GM18499 (cell line): Measurements from ENCODE around the gene ANKRD2.

Experiments
- ATAC-seq: cut with Tn5 transposase; IDR thresholded peaks from one replicate; pipeline ENCODE4 v1.9.1; 2021; ENCODE audit warnings: moderate number of reproducible peaks; ENCODE audit not compliant: insufficient read depth, unreplicated experiment

The ANKRD2 gene

DNA sequence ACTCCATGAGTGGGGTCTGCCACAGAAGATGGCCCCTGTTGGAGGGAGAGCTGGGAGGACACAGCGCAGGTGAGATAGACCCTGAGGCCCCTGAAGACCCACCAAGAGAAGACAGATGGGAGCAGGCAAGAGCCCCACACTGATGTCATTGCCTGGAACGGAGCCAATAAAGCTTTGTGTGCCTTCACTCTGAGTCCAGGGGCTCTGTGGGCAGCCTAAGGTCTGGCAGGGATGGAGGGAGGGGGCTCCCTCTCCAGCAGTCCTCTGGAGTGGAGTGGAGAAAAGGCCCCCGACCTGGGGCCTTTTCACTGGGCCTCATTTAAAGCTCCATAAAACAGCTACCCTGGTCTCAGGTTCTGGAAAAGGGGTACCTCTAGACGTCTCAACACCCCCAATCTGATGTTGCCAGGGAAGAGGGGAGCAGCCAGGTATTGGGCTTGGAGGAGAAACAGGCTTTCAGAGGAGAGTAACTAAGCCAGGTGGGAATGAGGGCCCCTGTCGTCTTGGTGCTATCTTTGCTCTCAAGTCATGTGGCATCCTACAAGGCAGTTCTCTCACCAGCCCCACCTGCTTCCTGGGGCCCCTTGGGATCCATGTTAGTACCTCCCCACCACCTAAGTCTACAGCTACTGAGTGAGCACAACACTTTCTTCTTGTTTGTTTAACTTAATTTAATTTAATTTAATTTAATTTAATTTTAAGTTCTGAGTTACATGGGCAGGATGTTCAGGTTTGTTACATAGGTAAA, 18.3 kb downstream of the ANKRD2 start:
- ATAC-seq = no peak

DNA sequence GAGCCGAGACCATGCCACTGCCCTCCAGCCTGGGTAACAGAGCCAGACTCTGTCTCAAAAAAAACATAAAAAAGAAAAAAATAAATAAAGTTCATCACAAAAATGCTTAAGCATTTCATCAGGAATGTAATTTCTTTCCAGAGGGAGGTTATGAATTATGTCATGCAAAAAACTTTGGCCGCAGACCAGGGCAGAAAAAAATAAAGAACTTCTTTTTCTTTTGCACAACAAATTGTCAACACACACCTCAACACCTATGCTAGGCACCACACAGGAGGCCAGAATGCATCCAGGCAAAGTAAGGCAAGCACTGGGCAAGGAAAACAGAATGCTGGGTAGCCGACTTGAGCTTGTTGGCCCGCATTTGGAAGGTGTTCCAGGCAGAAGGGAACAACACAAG, 20.8 kb downstream of the ANKRD2 start:
- no peak for ATAC-seq

DNA sequence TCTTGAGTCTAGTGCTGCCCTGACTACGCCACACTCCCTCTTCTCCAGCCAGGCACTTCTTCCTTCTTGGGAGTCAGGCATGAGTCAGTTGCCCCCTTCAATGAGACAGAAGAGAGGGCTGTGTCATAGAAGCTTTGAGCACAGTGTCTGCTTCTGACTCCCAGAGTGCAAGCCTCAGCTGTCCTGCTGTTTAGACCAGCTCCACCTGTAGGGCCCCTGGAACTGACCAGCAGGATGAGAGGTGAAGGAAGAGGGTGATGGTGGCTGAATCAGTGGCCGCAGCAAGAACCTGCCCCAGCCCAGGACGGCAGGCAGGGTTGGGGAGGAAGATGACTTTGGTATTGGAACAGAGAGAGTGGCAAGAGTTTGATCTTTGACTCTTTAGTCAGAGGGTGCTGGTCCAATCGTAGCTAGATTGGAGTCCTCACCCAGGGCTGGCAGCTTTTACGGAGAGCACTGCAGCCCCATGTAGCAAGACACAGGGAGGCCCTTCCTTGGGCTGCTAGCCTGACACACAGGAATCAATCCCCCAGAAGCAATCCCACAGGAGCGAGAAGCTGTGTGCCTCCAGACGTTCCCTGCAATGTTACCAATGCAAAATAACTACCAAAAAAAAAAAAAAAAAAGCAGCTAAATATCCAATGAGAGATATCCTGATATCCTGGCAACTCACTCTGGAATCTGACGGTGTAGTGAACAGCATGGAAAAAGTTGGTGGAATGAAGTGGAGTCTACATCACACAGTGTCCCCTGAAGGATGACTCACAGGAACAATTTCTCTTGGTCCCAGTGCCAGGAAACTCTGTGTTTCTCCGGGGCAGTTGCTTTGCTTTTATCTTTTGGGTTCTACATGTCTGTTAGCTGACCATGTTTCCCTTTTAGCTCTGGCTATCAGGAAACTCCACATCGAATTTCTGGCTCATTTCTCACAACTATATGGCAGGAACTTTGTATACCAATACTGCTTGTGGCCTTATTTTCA, 23.8 kb downstream of the ANKRD2 start:
- ATAC-seq = no peak

DNA sequence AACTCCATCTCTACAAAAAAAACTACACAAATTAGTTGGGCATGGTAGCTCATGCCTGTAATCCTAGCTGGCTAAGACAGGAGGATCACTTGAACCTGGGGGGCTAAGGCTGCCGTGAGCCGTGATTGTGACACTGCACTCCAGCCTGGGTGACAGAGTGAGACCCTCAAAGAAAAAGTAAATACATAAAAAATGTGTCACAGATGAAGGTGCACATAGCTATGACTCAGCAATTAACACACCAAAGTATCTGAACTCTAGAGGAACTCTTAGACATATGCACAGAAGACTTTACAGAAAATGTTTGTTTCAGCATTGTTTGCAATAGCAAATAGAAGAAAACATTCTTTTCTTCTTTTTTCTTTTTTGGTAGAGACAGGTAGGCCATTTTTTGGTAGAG, 25.2 kb downstream of the ANKRD2 start:
- no peak for ATAC-seq

DNA sequence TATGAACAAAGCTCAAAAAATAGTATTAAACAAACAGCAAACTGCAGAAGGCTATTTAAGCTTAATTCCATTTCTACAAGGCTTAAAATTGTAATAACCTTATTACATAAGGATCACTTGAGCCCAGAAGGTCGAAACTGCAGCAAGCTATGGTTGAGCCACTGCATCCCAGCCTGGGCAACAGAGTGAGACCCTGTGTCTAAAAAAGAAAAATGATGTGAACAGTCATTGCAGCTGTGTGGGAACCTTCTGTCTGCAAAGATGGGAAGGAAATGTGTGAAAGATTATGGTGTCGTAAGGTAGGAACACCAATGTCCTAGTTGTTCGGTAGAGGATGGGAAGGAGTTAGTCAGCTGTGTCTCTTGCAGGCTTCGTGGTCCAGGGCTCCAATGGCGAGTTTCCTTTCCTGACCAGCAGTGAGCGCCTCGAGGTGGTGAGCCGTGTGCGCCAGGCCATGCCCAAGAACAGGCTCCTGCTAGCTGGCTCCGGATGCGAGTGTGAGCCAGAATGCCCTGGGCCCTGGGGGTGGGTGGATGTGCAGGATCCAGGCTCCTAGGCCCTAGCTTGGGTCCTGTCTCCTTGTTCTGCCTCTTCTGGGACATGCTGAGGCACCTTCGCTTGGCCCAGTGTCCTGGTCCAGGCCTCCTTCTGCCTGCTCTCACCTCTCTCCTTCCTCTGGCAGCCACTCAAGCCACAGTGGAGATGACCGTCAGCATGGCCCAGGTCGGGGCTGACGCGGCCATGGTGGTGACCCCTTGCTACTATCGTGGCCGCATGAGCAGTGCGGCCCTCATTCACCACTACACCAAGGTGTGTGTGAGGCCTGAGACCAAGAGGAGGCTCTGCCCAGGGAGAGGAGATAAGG, 26.1 kb downstream of the ANKRD2 start:
- no peak for ATAC-seq

DNA sequence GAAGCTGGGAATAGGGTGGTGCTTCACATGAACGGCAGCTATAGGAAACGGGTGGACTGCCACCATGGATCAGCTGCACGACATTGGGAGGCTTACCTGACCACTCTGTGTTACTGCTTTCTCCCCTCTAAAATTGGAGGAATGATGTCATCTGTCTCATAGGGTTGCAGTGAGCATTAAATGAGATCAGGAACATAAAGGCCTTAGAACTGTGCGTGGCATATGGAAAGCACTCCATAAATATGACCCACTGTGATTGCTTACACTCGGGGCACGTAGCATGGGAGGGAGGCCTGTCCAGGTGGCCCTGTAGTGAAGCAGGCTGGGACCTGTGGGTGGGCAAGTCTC, 26.7 kb downstream of the ANKRD2 start:
- no peak for ATAC-seq

DNA sequence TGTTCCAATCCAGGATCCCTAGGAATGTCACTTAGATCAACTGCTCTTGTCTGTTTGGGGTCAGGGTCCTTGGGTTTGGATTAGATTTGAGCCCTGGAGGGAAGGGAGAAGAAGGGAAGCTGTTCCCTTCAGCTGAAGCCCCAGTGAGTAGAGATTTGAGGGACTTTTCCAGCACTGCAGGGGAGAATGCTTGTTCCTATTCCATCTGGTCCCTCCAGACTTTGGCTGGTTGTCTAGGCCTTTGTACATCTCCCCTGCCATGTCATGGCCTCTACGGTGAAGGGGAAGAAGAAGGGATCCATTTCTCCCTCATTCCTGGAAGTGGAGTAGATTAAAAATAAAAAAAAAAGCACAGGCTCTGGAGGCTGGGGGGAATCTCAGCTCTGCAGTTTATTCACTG, 28.0 kb downstream of the ANKRD2 start:
- no peak for ATAC-seq

DNA sequence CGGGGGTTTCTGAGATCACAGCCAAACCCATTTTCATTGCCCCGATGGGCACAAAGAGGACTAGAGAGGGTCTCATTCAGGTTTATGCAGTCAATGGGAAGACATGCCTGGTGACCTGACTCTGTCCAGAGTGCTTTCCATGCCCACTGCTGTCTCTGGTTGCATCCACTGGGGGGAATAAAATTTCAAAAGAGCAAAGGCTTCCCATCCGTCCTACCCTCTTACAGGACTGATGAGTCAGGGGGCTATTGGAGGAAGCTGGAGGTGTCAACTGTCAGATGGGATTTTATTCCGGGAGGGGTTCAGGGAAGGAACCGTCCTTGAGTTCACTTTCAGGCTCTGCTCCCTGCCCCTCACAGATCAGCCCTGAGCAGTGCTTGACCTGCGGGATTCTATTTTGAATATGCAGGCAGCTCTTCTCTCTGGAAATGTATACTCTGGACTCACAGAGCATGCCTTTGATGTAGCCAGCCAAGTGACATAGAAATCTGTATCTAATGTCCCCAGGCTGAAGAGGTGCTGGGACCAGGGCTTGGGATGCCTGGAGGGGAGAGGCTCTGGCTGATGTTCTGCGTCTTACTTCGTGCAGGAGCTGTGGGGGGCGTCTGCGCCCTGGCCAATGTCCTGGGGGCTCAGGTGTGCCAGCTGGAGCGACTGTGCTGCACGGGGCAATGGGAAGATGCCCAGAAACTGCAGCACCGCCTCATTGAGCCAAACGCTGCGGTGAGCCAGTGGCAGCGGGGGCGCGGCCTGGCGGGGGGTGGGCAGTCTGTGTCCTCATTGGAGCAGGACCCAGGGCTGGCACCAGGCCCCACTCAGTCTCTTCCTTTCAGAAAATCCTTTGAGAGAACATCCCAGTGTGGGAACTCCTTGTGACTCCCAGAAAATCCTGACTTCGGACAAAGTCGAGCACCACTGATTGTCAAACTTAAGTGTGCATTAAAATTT, 29.0 kb downstream of the ANKRD2 start:
- no peak for ATAC-seq

DNA sequence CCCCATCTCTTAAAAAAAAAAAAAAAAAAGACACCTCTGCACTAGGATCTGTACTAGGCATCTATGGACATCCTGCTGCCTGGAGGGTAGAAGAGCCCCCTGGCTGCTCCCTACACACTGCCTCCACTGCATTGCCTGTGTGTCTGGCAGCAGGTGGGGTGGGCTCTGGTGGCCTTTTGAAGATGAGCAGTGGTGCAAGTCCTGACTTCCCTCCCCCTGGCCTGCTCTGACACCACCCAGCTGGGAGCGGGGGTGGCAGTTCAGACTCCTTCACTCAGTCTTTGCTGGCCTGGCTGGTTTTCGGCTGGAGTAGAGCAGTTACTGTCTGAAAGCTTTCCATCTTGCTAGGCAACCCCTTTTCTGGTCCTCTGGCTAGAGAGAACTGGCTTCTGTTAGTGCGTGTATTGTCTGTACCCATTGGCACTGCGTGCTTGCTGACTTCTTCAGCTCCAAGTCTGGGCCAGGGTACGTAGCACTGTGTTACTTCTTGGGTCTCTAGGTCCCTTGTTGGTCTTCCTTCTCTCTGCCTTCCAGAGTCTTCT, 34.6 kb downstream of the ANKRD2 start:
- no peak for ATAC-seq

DNA sequence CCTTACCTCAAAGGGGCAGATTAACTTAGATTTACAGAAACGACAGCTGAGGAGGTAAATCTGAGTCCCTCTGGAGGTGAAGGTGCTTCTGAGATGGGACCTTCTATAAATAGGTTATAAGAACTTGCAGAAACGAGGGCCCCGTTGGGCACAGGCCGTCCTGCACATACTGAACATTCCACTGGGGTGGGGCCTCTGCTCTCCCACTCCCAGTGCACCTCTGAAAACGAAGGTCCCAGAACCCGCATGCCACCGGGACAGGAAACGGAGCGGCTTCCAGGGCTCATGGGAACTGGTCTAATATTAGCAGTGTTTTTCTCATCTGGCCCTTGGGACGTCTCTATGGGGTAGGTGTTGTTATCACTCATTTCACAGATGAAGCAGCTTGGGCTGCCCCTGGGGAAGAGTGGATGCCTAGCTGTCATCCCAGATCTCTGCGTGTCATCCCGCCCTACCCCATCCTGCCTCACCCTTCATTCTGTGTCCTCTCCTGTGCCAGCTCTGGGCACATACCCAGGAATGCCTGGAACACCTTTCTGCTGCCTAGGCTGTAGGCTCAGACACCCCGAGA, 36.5 kb downstream of the ANKRD2 start:
- ATAC-seq = no peak

DNA sequence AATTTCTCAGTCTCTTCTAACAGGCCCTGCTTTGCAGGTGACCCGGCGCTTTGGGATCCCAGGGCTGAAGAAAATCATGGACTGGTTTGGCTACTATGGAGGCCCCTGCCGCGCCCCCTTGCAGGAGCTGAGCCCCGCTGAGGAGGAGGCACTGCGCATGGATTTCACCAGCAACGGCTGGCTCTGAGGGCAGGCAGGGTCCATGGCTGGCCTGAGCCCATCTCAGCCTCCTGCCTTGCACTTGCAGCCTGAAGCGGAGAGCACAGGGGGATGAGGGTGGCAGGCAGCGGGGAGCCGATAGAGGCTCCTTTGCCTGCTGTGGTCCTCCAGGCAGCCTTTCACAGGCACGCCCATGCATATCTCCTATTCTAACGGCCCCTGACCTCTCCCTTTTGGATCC, 38.9 kb downstream of the ANKRD2 start:
- no peak for ATAC-seq

DNA sequence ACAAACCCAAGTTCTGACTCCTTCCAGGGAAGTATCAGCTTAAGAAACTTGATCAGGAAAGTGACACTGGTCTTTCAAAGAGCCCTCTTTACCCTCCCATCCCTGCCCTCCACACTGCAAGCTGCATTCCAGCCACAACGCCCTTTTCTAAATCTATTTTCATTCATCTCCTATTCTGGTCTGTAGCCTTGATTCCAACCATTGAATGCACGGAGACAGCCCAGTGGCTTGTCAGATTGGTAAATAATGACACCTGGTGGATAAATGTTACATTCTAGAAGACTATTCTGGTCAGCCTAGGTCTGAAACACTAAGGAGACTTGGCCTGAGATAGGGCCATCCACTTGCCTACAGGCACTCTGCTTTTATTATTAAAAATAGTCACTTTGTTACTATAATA, 39.8 kb downstream of the ANKRD2 start:
- no peak for ATAC-seq

DNA sequence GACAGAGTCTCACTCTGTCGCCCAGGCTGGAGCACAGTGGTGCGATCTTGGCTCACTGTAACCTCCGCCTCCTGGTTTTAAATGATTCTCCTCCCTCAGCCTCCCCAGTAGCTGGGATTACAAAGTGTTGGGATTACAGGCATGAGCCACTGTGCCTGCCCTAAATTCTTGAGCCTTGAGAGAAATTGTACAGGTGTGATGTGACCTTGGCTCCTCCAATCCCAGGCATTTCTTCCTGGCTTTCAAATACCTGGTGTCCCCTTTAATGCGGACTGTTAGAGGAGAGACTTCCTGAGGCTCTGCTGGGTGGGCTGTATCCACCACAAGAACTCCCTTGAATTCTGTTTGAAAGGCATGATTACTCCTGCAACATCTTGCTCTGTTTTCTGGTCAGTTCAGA, 45.7 kb downstream of the ANKRD2 start:
- no peak for ATAC-seq

DNA sequence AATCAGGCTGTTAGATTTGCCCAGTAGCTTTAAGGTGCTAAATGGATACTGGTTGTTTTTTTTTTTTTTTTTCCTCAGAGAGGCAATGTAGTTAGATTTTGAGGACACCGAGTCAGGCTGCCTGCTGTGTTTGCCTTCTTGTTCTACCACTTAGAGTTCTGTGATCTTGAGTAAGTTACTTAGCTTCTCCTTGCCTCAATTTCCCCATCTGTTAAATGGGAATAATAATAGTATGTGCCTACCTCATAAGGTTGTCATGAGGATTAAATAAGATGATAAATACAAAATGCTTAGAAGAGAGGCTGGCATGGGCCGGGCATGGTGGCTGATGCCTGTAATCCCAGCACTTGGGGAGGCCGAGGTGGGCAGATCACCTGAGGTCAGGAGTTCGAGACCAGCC, 46.2 kb downstream of the ANKRD2 start:
- ATAC-seq = no peak

DNA sequence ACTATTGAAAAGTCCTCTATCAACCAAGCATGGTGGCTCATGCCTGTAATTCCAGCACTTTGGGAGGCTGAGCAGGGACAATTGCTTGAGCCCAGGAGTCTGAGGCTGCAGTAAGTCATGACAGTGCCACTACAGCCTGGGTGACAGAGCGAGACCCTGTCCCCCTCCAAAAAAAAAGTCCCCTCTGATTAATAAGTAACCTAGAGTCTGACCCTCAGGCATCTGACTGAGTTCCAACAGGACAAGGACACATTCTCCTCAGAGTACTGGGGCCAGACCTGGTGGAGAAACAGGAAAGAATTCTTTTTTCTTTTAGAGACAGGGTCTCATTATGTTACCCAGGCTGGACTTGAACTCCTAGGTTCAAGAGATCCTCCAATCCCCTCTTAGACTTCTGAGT, 50.7 kb downstream of the ANKRD2 start:
- no peak for ATAC-seq

DNA sequence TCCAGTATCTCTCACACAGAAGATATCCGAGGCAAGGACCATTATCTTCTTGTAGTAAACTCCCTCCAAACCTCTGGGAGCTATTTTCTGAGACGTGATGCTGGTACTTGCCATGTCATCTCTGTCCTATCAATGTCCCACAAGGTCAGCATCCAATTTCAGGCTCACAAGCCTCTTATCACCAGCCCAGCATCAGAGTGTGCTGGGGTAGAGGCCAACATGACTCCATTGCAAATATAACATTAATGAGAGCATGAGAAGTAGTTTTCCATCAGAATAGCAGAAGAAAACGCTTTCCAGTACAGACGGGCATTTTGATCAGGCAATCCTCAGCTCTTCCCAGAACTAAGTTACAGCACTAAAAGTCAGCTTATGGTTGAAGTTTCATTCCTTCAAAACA, 55.2 kb downstream of the ANKRD2 start:
- ATAC-seq = no peak

DNA sequence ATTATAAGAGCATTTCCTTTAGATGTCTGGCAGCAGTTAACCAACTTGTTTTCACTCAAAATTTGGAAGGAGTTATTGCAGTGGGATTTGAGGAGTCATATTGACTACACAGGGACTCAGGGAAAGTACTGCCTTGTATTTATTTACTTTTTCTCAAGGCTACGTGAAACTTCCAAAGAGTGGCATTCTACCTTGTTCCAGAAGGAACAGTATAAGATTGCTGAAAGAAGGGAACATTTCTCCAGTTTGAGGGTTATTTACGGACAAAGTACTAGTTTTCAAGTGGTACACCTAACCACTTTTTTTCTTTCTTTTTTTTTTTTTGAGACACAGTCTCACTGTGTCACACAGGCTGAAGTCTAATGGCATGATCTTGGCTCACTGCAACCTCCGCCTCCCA, 55.6 kb downstream of the ANKRD2 start:
- ATAC-seq = no peak

DNA sequence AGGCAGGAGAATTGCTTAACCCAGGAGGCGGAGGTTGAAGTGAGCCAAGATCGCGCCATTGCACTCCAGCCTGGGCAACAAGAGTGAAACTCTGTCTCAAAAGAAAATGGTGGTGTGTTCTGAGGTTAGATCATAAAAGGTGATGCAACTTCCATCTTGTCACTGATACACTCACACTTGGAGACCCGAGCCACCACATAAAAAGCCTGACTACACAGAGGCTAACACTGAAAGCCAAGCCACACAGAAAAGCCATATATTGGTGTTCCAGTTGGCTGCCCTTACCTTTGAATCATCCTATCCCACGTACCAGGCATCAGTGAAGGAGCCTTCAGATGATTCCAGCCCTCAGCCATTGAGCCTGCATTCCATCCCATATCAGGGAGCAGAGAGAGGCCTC, 56.7 kb downstream of the ANKRD2 start:
- no peak for ATAC-seq

DNA sequence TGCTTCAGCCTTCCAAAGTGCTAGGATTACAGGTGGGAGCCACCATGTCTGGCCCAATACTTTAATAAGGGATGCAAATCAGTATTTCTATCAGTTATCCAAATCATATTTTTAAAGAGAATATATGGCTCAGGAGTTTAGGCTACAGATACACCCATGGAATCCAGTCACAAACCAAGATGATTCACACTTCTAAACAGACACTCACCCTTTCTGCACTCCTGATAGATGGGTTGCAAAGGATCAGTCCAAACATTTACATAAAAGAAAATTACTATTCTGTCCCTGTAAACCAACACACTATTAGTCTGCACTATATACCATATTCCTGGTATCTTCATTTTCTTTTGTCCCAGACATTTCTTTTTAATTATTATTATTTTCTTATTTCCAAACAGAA, 58.5 kb downstream of the ANKRD2 start:
- ATAC-seq = no peak
